H1 (cell line): ENCODE data around the gene RRAGC. TPM values are rescaled to one million over a fixed set of nuclear protein-coding genes. Genes with fewer than 3 reads are reported as not detected.

Experiments used
- CTCF ChIA-PET: fragments of 300-600 bp; sonication (Branson Sonifier 250); formaldehyde crosslinking; loops from one replicate; lab custom pipeline; 2021; ENCODE audit not compliant: partially characterized antibody; lab: Charles Lee
- POLR2A ChIA-PET: fragments of 300-600 bp; sonication (Branson Sonifier 250); formaldehyde crosslinking; loops from one replicate; lab custom pipeline; 2021; ENCODE audit warnings: inconsistent platforms; ENCODE audit not compliant: partially characterized antibody; lab: Charles Lee
- DNase-seq, 2 experiments: peaks; one replicate each; pipeline versions ENCODE4 v3.0.0 to v3.0.0-alpha.2; 2010 to 2022; ENCODE audit warnings: low spot score in 2 of 2, low read depth in 1 of 2, mixed read lengths in 1 of 2
- FAIRE-seq: peaks from 2 replicates; lab custom pipeline; 2011; peaks lifted over from hg19 to GRCh38; lab: Jason Lieb, UNC
- H2AFZ ChIP-seq: 2 replicates; pipeline ENCODE4 v1.8.1; 2012; ENCODE audit warnings: low read length, inconsistent platforms
- H2AK5ac ChIP-seq: 2 replicates; pipeline ENCODE4 v1.6.1; 2013; ENCODE audit warnings: low read depth, low read length
- H2BK120ac ChIP-seq: replicated peaks from 2 replicates; pipeline ENCODE3; 2013; ENCODE audit warnings: low read depth, low read length, inconsistent platforms
- H2BK12ac ChIP-seq: 2 replicates; pipeline ENCODE4 v1.6.1; 2013; ENCODE audit warnings: low read depth, low read length
- H2BK15ac ChIP-seq: 2 replicates; pipeline ENCODE4 v1.6.1; 2013; ENCODE audit warnings: low read length
- H2BK20ac ChIP-seq: 2 replicates; pipeline ENCODE4 v1.6.1; 2013; ENCODE audit warnings: low read length
- H2BK5ac ChIP-seq: 2 replicates; pipeline ENCODE4 v1.6.1; 2013; ENCODE audit warnings: low read depth, low read length
- H3K14ac ChIP-seq: 2 replicates; pipeline ENCODE4 v1.6.1; 2013; ENCODE audit warnings: inconsistent platforms; ENCODE audit not compliant: insufficient read length
- H3K18ac ChIP-seq: 2 replicates; pipeline ENCODE4 v1.6.1; 2013; ENCODE audit warnings: low read length; ENCODE audit errors: extremely low read depth
- H3K23ac ChIP-seq: 2 replicates; pipeline ENCODE4 v1.6.1; 2013; ENCODE audit warnings: inconsistent platforms; ENCODE audit not compliant: insufficient read length
- H3K23me2 ChIP-seq: 2 replicates; pipeline ENCODE4 v1.6.1; 2013; ENCODE audit warnings: low read depth, low read length
- H3K27ac ChIP-seq: 2 replicates; pipeline ENCODE4 v1.6.1; 2011; ENCODE audit warnings: low read depth, low read length, inconsistent platforms
- H3K27me3 ChIP-seq, 4 experiments: replicated peaks in 1 of 4; 1 replicate in 1 of 4; 2 replicates in 3 of 4; pipeline versions ENCODE4 v1.6.1 to v1.8.1; 2011 to 2013; ENCODE audit warnings: low read length in 3 of 4, mild to moderate bottlenecking in 3 of 4, inconsistent platforms in 2 of 4, mixed read lengths in 2 of 4, moderate library complexity in 1 of 4; ENCODE audit not compliant: control insufficient read depth in 3 of 4, insufficient read depth in 3 of 4; ENCODE audit errors: extremely low read depth in 1 of 4
- H3K36me3 ChIP-seq, 4 experiments: 2 replicates each; pipeline versions ENCODE4 v1.6.1 to v1.8.1; 2011 to 2013; ENCODE audit warnings: mild to moderate bottlenecking in 4 of 4, low read length in 3 of 4, moderate library complexity in 2 of 4, control low read depth in 1 of 4, inconsistent platforms in 1 of 4; ENCODE audit not compliant: insufficient read depth in 4 of 4, control insufficient read depth in 2 of 4
- H3K4ac ChIP-seq: replicated peaks from 2 replicates; pipeline ENCODE3; 2013; ENCODE audit warnings: low read length, low read depth, mixed read lengths, inconsistent platforms; ENCODE audit not compliant: insufficient read length
- H3K4me1 ChIP-seq, 4 experiments: replicated peaks in 1 of 4; 1 replicate in 1 of 4; 2 replicates in 3 of 4; pipeline versions ENCODE4 v1.6.1 to v1.8.1; 2011 to 2013; ENCODE audit warnings: low read length in 3 of 4, inconsistent platforms in 2 of 4, mixed read lengths in 1 of 4; ENCODE audit not compliant: insufficient read depth in 4 of 4, control insufficient read depth in 3 of 4
- H3K4me2 ChIP-seq, 2 experiments: 2 replicates each; pipeline versions ENCODE4 v1.6.1 to v1.8.1; 2011 to 2013; ENCODE audit warnings: low read depth in 2 of 2, low read length in 2 of 2, control low read depth in 1 of 2, inconsistent platforms in 1 of 2, mild to moderate bottlenecking in 1 of 2; ENCODE audit not compliant: insufficient read depth in 1 of 2
- H3K4me3 ChIP-seq, 4 experiments: fragments of 200-600, 300-600 bp in 1 of 4; sonication (generic), shearing (Covaris generic), sonication (Bioruptor Twin) in 1 of 4; 2 replicates each; pipeline versions ENCODE4 v1.5.1 to v1.8.1; 2011 to 2016; ENCODE audit warnings: low read length in 4 of 4, low read depth in 3 of 4, control low read depth in 2 of 4, inconsistent platforms in 2 of 4, mild to moderate bottlenecking in 2 of 4, mixed read lengths in 1 of 4, moderate library complexity in 1 of 4; ENCODE audit not compliant: insufficient read depth in 2 of 4; ENCODE audit errors: extremely low read depth in 1 of 4
- H3K56ac ChIP-seq: replicated peaks from 2 replicates; pipeline ENCODE3; 2013; ENCODE audit warnings: low read depth, mild to moderate bottlenecking, mixed read lengths, low read length, inconsistent platforms; ENCODE audit not compliant: insufficient read length
- H3K79me1 ChIP-seq: 2 replicates; pipeline ENCODE4 v1.6.1; 2013; ENCODE audit warnings: low read depth, low read length, control low read depth
- H3K79me2 ChIP-seq, 2 experiments: 2 replicates each; pipeline versions ENCODE4 v1.6.1 to v1.8.1; 2012 to 2013; ENCODE audit warnings: low read length in 2 of 2, mild to moderate bottlenecking in 2 of 2, inconsistent platforms in 1 of 2; ENCODE audit not compliant: insufficient read depth in 2 of 2, control insufficient read depth in 1 of 2
- H3K9ac ChIP-seq, 4 experiments: replicated peaks in 1 of 4; 1 replicate in 1 of 4; 2 replicates in 3 of 4; pipeline versions ENCODE4 v1.6.1 to v1.8.1; 2011 to 2013; ENCODE audit warnings: low read depth in 3 of 4, low read length in 3 of 4, control low read depth in 2 of 4, mild to moderate bottlenecking in 2 of 4, moderate library complexity in 2 of 4, inconsistent platforms in 1 of 4; ENCODE audit errors: extremely low read depth in 1 of 4
- H3K9me3 ChIP-seq, 2 experiments: 2 replicates each; pipeline versions ENCODE4 v1.6.1 to v1.8.1; 2012 to 2013; ENCODE audit warnings: mild to moderate bottlenecking in 2 of 2, moderate library complexity in 2 of 2, control low read depth in 1 of 2, inconsistent platforms in 1 of 2, low read depth in 1 of 2, low read length in 1 of 2, mixed read lengths in 1 of 2; ENCODE audit not compliant: insufficient read depth in 2 of 2
- H4K20me1 ChIP-seq, 2 experiments: replicated peaks in 1 of 2; 2 replicates each; pipeline versions ENCODE3 to v1.8.1; 2011 to 2013; ENCODE audit warnings: inconsistent platforms in 2 of 2, low read length in 2 of 2, mild to moderate bottlenecking in 1 of 2; ENCODE audit not compliant: insufficient read depth in 2 of 2, control insufficient read depth in 1 of 2
- H4K5ac ChIP-seq: 2 replicates; pipeline ENCODE4 v1.6.1; 2013; ENCODE audit warnings: low read length, low read depth, mixed read lengths, inconsistent platforms; ENCODE audit not compliant: insufficient read length
- H4K8ac ChIP-seq: 2 replicates; pipeline ENCODE4 v1.8.0; 2013; ENCODE audit warnings: mild to moderate bottlenecking, moderate library complexity, low read length, inconsistent platforms; ENCODE audit not compliant: insufficient read depth; ENCODE audit errors: extremely low read depth
- H4K91ac ChIP-seq: replicated peaks from 2 replicates; pipeline ENCODE3; 2013; ENCODE audit warnings: low read length, mixed read lengths, inconsistent platforms; ENCODE audit not compliant: insufficient read length
- CEBPB ChIP-seq: IDR thresholded peaks from 2 replicates; pipeline ENCODE4 v1.6.1; 2012; ENCODE audit warnings: low read depth, low read length
- CHD2 ChIP-seq: IDR thresholded peaks from 2 replicates; pipeline ENCODE4 v1.6.1; 2012; ENCODE audit warnings: low read length, improper control_type of control experiment
- E2F6 ChIP-seq: IDR thresholded peaks from 2 replicates; pipeline ENCODE4 v1.6.1; 2012; ENCODE audit warnings: inconsistent platforms
- EGR1 ChIP-seq: IDR thresholded peaks from 2 replicates; pipeline ENCODE4 v1.6.1; 2011; ENCODE audit warnings: low read depth, low read length, borderline replicate concordance
- HDAC6 ChIP-seq: IDR thresholded peaks from one replicate; pipeline ENCODE4 v1.7.1; 2012; ENCODE audit warnings: low read depth, mild to moderate bottlenecking, inconsistent platforms, low read length, moderate library complexity
- MAFK ChIP-seq: IDR thresholded peaks from 2 replicates; pipeline ENCODE4 v1.6.1; 2012; ENCODE audit warnings: low read depth, mild to moderate bottlenecking, improper control_type of control experiment, low read length
- NANOG ChIP-seq: IDR thresholded peaks from 2 replicates; pipeline ENCODE4 v1.6.1; 2011; ENCODE audit warnings: low read length, low read depth, mild to moderate bottlenecking, inconsistent platforms; ENCODE audit not compliant: insufficient read depth, poor library complexity, severe bottlenecking
- POLR2A ChIP-seq, 2 experiments: IDR thresholded peaks; 1 replicate in 1 of 2; 2 replicates in 1 of 2; pipeline ENCODE4 v1.6.1; 2011; ENCODE audit warnings: low read depth in 2 of 2, low read length in 2 of 2, mild to moderate bottlenecking in 2 of 2; ENCODE audit errors: control extremely low read depth in 1 of 2
- RBBP5 ChIP-seq: IDR thresholded peaks from 2 replicates; pipeline ENCODE4 v1.7.1; 2012; ENCODE audit warnings: low read depth, mild to moderate bottlenecking, inconsistent platforms, low read length, moderate library complexity, borderline replicate concordance
- RFX5 ChIP-seq: IDR thresholded peaks from 2 replicates; pipeline ENCODE4 v1.6.1; 2011; ENCODE audit warnings: low read depth, low read length, improper control_type of control experiment, borderline replicate concordance
- SIRT6 ChIP-seq: IDR thresholded peaks from one replicate; pipeline ENCODE4 v1.7.1; 2012; ENCODE audit warnings: low read length, inconsistent platforms
- WGBS, 2 experiments: shearing (Covaris generic) in 1 of 2; methylation state at CpG; one replicate each; pipeline versions ENCODE4 v1.1.6 to v1.1.7; 2013 to 2015; ENCODE audit warnings: low lambda C conversion rate in 2 of 2, mixed read lengths in 2 of 2, inconsistent platforms in 1 of 2, low coverage in 1 of 2, missing lambda C conversion rate in 1 of 2; ENCODE audit not compliant: insufficient replicate concordance in 2 of 2, insufficient coverage in 1 of 2, insufficient read length in 1 of 2; ENCODE audit errors: extremely low coverage in 1 of 2, missing lambda C conversion rate in 1 of 2; 5-methylcytosine and 5-hydroxymethylcytosine counted together
- polyA plus RNA-seq, 7 experiments: library from polyadenylated mRNA; depleted of rRNA in 3 of 7; stranded (reverse) in 5 of 7; unstranded in 2 of 7; fragments of >200 nt in 5 of 7; fragments of 200-250 nt in 2 of 7; gene quantifications; 1 replicate in 5 of 7; 2 replicates in 1 of 7; 4 replicates in 1 of 7; pipeline versions ENCODE4 v1.2.1 to v1.2.3, GENCODE V29; 2011 to 2013; ENCODE audit warnings: missing spikeins in 2 of 7, mixed read lengths in 2 of 7
- total RNA-seq: library from RNA; stranded (reverse); fragmentation: NEBNext Ultra II Directional; extraction: Animal tissue kit (Norgen Biotek cat#: 25700); gene quantifications from 2 replicates; pipeline ENCODE4 v1.2.1, GENCODE V29; 2021
- TF ChIP-seq, protein P1 (sequence below): IDR thresholded peaks from 2 replicates; pipeline ENCODE4 v1.6.1; 2011; ENCODE audit warnings: low read length, improper control_type of control experiment
- TF ChIP-seq, protein P2 (sequence below): IDR thresholded peaks from 2 replicates; pipeline ENCODE4 v1.6.1; 2012; ENCODE audit warnings: inconsistent platforms

The RRAGC gene
- total and polyA plus RNA-seq, 2 of the 8 experiments (the other 6 are each of a cell fraction or from before 2014, with no cell fraction given): 12.0 to 16.5 TPM

DNA sequence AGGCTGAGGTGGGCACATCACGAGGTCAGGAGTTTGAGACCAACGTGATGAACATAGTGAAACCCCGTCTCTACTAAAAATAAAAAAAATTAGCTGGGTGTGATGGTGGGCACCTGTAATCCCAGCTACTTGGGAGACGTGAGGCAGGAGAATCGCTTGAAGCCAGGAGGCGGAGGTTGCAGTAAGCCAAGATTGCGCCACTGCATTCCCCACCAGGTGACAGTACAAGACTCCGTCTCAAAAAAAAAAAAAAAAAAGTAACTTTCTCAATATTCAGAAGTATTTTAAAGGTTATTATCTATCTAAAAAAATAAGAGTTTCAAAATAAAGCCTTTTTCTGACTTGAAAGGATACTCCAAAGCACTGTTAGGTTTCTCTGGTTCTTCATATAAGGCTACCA lies 7.6 kb upstream of the RRAGC start:
- Histone ChIP-seq H3K56ac (no peak overlapping the region), H3K4me1 (no peaks in the 10 kb centered on the region), H3K79me1 (peaks cover 4% of the 10 kb centered on the region; the same call in 1 of the 2 replicates), H3K9me3 (no peaks in the 10 kb centered on the region), H3K27ac (no peak overlapping the region), H3K14ac (no peak overlapping the region), H3K4ac (no peak overlapping the region), H2BK120ac (no peak overlapping the region), H3K23ac (no peak overlapping the region), H2BK20ac (no peak overlapping the region), H3K23me2 (no peaks in the 10 kb centered on the region; the same call in 1 of the 2 replicates), H2AK5ac (no peak overlapping the region), H4K5ac (no peak overlapping the region), H2BK12ac (no peak overlapping the region), H2BK5ac (no peak overlapping the region), H4K91ac (no peak overlapping the region), H2AFZ (no peak overlapping the region), H3K79me2 (peaks cover 4 to 10% of the 10 kb centered on the region in 2 experiments; a peak in 2 of 4 replicates), H3K4me2 (no peak overlapping the region), H3K4me3 (no peak overlapping the region), H4K20me1 (peaks cover 0 to 1% of the 10 kb centered on the region in 2 experiments), H4K8ac (no peak overlapping the region), H3K36me3 (peaks cover 0 to 17% (median 5%) of the 10 kb centered on the region in 4 experiments; a peak in 3 of 8 replicates), H3K18ac (no peak overlapping the region), H2BK15ac (no peak overlapping the region), H3K9ac (no peak overlapping the region), H3K27me3 (no peaks in the 10 kb centered on the region)
- FAIRE-seq (no peak), DNase-seq (no peak)
- 98% methylated on average over 6 of the region's 8 CpGs; no CpG with 5 or more reads in 1 of the 2 experiments for WGBS, 2 experiments
- ChIA-PET POLR2A (interaction anchor here (0.7 kb wide), 1 partner anchor 126 kb away, joined by 3 read pairs; no protein-coding TSS in a partner anchor), CTCF (interaction anchor here (1.0 kb wide), 1 partner anchor 11 kb away, joined by 3 read pairs; no protein-coding TSS in a partner anchor)
- TF ChIP-seq NANOG (no peak), E2F6 (no peak), RBBP5 (no peak), CHD2 (no peak), SIRT6 (no peak), CEBPB (no peak), HDAC6 (no peak), RFX5 (no peak), EGR1 (no peak), MAFK (no peak), POLR2A (IDR thresholded peaks at IDR 0.05; ENCODE audit: control extremely low read depth in 1 of 2, low read depth in 2 of 2, low read length in 2 of 2) (no peak)
- TF ChIP-seq, protein P1, sequence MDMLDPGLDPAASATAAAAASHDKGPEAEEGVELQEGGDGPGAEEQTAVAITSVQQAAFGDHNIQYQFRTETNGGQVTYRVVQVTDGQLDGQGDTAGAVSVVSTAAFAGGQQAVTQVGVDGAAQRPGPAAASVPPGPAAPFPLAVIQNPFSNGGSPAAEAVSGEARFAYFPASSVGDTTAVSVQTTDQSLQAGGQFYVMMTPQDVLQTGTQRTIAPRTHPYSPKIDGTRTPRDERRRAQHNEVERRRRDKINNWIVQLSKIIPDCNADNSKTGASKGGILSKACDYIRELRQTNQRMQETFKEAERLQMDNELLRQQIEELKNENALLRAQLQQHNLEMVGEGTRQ: no peak
- TF ChIP-seq, protein P2, sequence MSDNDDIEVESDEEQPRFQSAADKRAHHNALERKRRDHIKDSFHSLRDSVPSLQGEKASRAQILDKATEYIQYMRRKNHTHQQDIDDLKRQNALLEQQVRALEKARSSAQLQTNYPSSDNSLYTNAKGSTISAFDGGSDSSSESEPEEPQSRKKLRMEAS: no peak
